Measurements from ENCODE around the gene SAA2. TPM values are rescaled to one million over a fixed set of nuclear protein-coding genes. Genes with fewer than 3 reads are reported as not detected.
"Not testable (repeated sequence)": the region's sequence is repeated elsewhere in the genome, so short reads cannot be mapped to it uniquely, and the experiment has no call there.

The SAA2 gene
- polyA plus RNA-seq, 6 donors from 2014 or later: not detected

GRCh38 chr11:18264677-18265555 lies 16.4 kb upstream of the SAA2 start:
- Mint-ChIP-seq H3K9me3 (peaks cover 0 to 4% (median 0%) of the 10 kb centered on the region in 7 donors), H3K4me1 (peaks cover 4 to 8% (median 7%) of the 10 kb centered on the region in 3 donors), H3K27me3 (peaks cover 0 to 7% (median 4%) of the 10 kb centered on the region in 3 donors), H3K36me3 (no peaks in the 10 kb centered on the region), H3K27ac (peak overlapping the region in 4 of 6 donors; percentile 60 to 92 (median 77)), H3K4me3 (no peak overlapping the region)
- no peak for ATAC-seq (ENCODE audit: low read depth in 2 of 2)
- DNase-seq: no peak

GRCh38 chr11:18264035-18264434 lies 15.6 kb upstream of the SAA2 start:
- Mint-ChIP-seq H3K27ac (peak overlapping the region in 1 of 6 donors; percentile 60), H3K4me1 (peaks cover 4 to 8% (median 7%) of the 10 kb centered on the region in 3 donors), H3K4me3 (no peak overlapping the region), H3K27me3 (peaks cover 0 to 7% (median 4%) of the 10 kb centered on the region in 3 donors), H3K36me3 (no peaks in the 10 kb centered on the region), H3K9me3 (peaks cover 0 to 4% (median 0%) of the 10 kb centered on the region in 7 donors)
- DNase-seq (no peak), ATAC-seq (ENCODE audit: low read depth in 2 of 2) (no peak)

GRCh38 chr11:18262681-18263350 lies 14.3 kb upstream of the SAA2 start:
- not testable (repeated sequence) for H3K27ac Mint-ChIP-seq; H3K36me3 Mint-ChIP-seq; H3K4me1 Mint-ChIP-seq; H3K4me3 Mint-ChIP-seq; H3K9me3 Mint-ChIP-seq; DNase-seq; ATAC-seq (ENCODE audit: low read depth in 2 of 2); H3K27me3 Mint-ChIP-seq

GRCh38 chr11:18261721-18262120 lies 13.3 kb upstream of the SAA2 start:
- Mint-ChIP-seq H3K36me3 (no peaks in the 10 kb centered on the region), H3K9me3 (peaks cover 0 to 4% (median 0%) of the 10 kb centered on the region in 7 donors), H3K27me3 (peaks cover 0 to 7% (median 4%) of the 10 kb centered on the region in 3 donors), H3K4me3 (no peak overlapping the region), H3K27ac (no peak overlapping the region), H3K4me1 (peaks cover 0 to 7% (median 4%) of the 10 kb centered on the region in 3 donors)
- no peak for ATAC-seq (ENCODE audit: low read depth in 2 of 2)
- DNase-seq: no peak

- Mint-ChIP-seq H3K9me3 (peaks cover 0 to 2% (median 0%) of the 10 kb centered on the region in 7 donors), H3K27me3 (peaks cover 4 to 7% (median 6%) of the 10 kb centered on the region in 3 donors), H3K36me3 (no peaks in the 10 kb centered on the region), H3K4me1 (no peaks in the 10 kb centered on the region), H3K4me3 (no peak overlapping the region), H3K27ac (no peak overlapping the region)
- ATAC-seq (ENCODE audit: low read depth in 2 of 2) (no peak), DNase-seq (no peak)
Measured at GRCh38 chr11:18259259-18259658, 10.8 kb upstream of the SAA2 start.

- DNase-seq (no peak), ATAC-seq (ENCODE audit: low read depth in 2 of 2) (no peak)
- H3K27ac Mint-ChIP-seq: no peak overlapping the region
- no peaks in the 10 kb centered on the region for H3K4me1 Mint-ChIP-seq
- peaks cover 0 to 11% (median 0%) of the 10 kb centered on the region in 3 donors for H3K27me3 Mint-ChIP-seq
- H3K4me3 Mint-ChIP-seq: no peak overlapping the region
- H3K9me3 Mint-ChIP-seq: peaks cover 0 to 2% (median 0%) of the 10 kb centered on the region in 7 donors
- no peaks in the 10 kb centered on the region for H3K36me3 Mint-ChIP-seq
Measured at GRCh38 chr11:18254781-18255361, 6.4 kb upstream of the SAA2 start.

- ATAC-seq (ENCODE audit: low read depth in 2 of 2) (no peak), DNase-seq (no peak)
- Mint-ChIP-seq H3K27ac (no peak overlapping the region), H3K9me3 (peaks cover 0 to 2% (median 0%) of the 10 kb centered on the region in 7 donors), H3K4me1 (no peaks in the 10 kb centered on the region), H3K4me3 (no peak overlapping the region), H3K36me3 (no peaks in the 10 kb centered on the region), H3K27me3 (peaks cover 0 to 11% (median 0%) of the 10 kb centered on the region in 3 donors)
Measured at GRCh38 chr11:18253778-18254338, 5.4 kb upstream of the SAA2 start.

GRCh38 chr11:18253233-18253632 lies 4.8 kb upstream of the SAA2 start:
- Mint-ChIP-seq H3K4me3 (no peak overlapping the region), H3K9me3 (peaks cover 0 to 2% (median 0%) of the 10 kb centered on the region in 7 donors), H3K27ac (peak overlapping the region in 2 of 6 donors; percentile 1 to 38), H3K27me3 (peaks cover 0 to 11% (median 0%) of the 10 kb centered on the region in 3 donors), H3K4me1 (no peaks in the 10 kb centered on the region), H3K36me3 (no peaks in the 10 kb centered on the region)
- no peak for ATAC-seq (ENCODE audit: low read depth in 2 of 2)
- no peak for DNase-seq

GRCh38 chr11:18247191-18247581 lies 1.3 kb downstream of the SAA2 start:
- Mint-ChIP-seq H3K4me1 (peaks cover 10 to 26% (median 17%) of the 10 kb centered on the region in 3 donors), H3K27ac (peak overlapping the region in 4 of 6 donors; percentile 49 to 87 (median 76)), H3K4me3 (peak overlapping the region in 4 of 8 donors; percentile 19 to 90 (median 49))
- not testable (repeated sequence) for H3K36me3 Mint-ChIP-seq; H3K27me3 Mint-ChIP-seq; H3K9me3 Mint-ChIP-seq; ATAC-seq (ENCODE audit: low read depth in 2 of 2); DNase-seq

GRCh38 chr11:18246379-18247190 lies 1.9 kb downstream of the SAA2 start:
- peak; percentile 8 for DNase-seq
- ATAC-seq (ENCODE audit: low read depth in 2 of 2): peak; percentile 81 to 88
- H3K9me3 Mint-ChIP-seq, H3K36me3 Mint-ChIP-seq, H3K27me3 Mint-ChIP-seq: not testable (repeated sequence)
- H3K27ac Mint-ChIP-seq: peak overlapping the region in 5 of 6 donors; percentile 49 to 94 (median 80)
- H3K4me1 Mint-ChIP-seq: peaks cover 10 to 26% (median 17%) of the 10 kb centered on the region in 3 donors
- peak overlapping the region; percentile 43 to 90 (median 75) for H3K4me3 Mint-ChIP-seq

GRCh38 chr11:18245396-18245795 lies 3.1 kb downstream of the SAA2 start:
- H3K36me3 Mint-ChIP-seq: no peaks in the 10 kb centered on the region
- H3K27me3 Mint-ChIP-seq: peaks cover 0 to 6% (median 0%) of the 10 kb centered on the region in 3 donors
- H3K9me3 Mint-ChIP-seq: peaks cover 0 to 13% (median 6%) of the 10 kb centered on the region in 7 donors
- DNase-seq: no peak
- ATAC-seq (ENCODE audit: low read depth in 2 of 2): no peak
- H3K4me3 Mint-ChIP-seq: no peak overlapping the region
- H3K27ac Mint-ChIP-seq: peak overlapping the region in 1 of 6 donors; percentile 52
- peaks cover 10 to 26% (median 17%) of the 10 kb centered on the region in 3 donors for H3K4me1 Mint-ChIP-seq

- ATAC-seq (ENCODE audit: low read depth in 2 of 2) (peak; percentile 40 to 56), DNase-seq (peak; percentile 69)
- Mint-ChIP-seq H3K36me3 (peaks cover 0 to 6% of the 10 kb centered on the region in 2 donors), H3K27ac (peak overlapping the region in 5 of 6 donors; percentile 1 to 80 (median 78)), H3K4me3 (peak overlapping the region in 1 of 8 donors; percentile 41), H3K27me3 (peaks cover 9 to 19% (median 13%) of the 10 kb centered on the region in 3 donors), H3K9me3 (peaks cover 0 to 13% (median 6%) of the 10 kb centered on the region in 7 donors), H3K4me1 (peaks cover 10 to 26% (median 17%) of the 10 kb centered on the region in 3 donors)
Measured at GRCh38 chr11:18243783-18244362, 4.6 kb downstream of the SAA2 start.

Data from naive B cell (primary cell).